NCI-H748 (cell line): ENCODE measurements around the gene TAX1BP3.

Experiments
- DNase-seq: peaks from one replicate; lab custom pipeline; 2025; ENCODE audit not compliant: unreplicated experiment; lab: John Stamatoyannopoulos, UW

Gene TAX1BP3

GRCh38 chr17:3630781-3631180 is 37.6 kb downstream of the TAX1BP3 start:
- DNase-seq: no peak

- no peak for DNase-seq
Observed at GRCh38 chr17:3627769-3628167, 40.6 kb downstream of the TAX1BP3 start.

DNA sequence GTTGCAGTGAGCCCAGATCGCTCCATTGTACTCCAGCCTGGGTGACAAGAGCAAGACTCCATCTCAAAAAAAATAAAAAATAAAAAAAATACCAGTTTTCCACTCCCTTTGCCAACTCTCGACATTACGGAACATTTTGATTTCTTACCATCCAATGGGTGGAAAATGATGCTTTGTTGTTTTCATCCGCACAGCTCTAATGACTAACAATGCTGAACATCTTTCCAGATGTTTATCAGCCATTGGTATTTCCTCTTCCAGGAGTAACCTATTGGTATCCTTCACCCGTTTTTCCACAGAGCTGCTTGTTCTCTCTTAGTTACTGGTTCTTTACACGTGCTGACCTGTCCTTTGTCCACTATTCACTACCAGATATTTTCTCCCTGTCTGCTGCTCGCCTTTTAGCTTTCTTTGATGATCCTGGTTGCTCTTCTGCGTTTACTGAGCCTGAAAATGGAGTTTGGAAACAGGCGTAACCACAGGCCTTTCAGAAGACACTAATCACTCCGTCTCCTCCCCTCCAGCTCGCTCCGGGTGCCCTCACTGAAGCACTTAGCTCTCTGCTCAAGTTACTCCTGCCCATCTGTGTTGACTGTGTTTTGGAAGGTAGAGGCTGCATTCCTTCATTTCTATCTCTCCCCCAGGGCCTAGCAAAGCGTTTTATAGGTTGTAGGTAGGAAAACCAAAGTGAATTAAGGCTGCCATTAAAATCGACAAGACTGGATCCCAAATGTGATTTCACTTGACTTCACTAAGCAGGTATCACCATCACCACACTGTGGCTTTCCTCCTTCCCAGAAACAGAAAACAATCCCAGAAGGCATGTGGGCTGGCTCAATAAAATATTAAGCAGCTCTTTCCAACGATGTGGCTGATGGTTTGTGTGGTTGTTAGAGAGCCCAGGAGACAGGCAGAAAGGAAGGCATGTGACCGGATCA is 41.3 kb downstream of the TAX1BP3 start:
- DNase-seq: no peak

DNA sequence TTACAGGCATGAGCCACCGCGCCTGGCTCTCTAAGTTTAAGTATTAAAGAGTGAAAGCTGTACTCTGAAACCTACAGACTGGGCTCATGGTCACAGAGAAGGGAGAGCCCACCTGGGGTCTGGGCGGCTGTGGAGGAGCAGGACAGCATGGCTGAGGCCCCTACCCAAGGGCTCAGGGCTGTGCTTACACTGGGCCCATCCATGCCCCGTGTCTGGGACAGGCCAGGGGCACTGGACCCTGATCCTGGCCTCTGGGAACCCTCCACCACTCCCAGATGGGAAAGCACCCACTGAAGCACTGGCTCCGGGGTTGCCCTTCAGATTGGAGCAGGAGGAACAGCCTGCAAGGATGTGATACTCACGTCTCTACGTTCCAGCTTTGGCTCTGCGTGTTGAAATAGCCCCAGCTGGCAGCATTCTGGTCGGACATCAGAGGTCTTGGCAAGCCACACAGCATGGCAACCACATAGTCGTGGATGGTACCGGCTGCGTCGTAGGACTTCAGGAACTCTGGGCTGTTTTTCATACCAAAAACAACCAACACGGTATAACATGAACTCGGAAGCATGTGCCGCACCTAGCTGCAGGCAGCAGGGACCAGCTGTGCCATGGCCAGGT is 45.3 kb downstream of the TAX1BP3 start:
- no peak for DNase-seq

- DNase-seq: no peak
Observed at GRCh38 chr17:3621146-3621720, 47.1 kb downstream of the TAX1BP3 start.

GRCh38 chr17:3615160-3615870 is 53.1 kb downstream of the TAX1BP3 start:
- no peak for DNase-seq

GRCh38 chr17:3613124-3613523 is 55.3 kb downstream of the TAX1BP3 start:
- no peak for DNase-seq
